NCI-H524 treated with DMSO at 0.1 percent for 48 hours (cell line): Measurements from ENCODE around the gene KIAA1671.
"Not testable (repeated sequence)": the region's sequence is repeated elsewhere in the genome, so short reads cannot be mapped to it uniquely, and the experiment has no call there.

Experiments used
- DNase-seq: peaks from one replicate; lab custom pipeline; 2025; lab: John Stamatoyannopoulos, UW

The KIAA1671 gene

DNA sequence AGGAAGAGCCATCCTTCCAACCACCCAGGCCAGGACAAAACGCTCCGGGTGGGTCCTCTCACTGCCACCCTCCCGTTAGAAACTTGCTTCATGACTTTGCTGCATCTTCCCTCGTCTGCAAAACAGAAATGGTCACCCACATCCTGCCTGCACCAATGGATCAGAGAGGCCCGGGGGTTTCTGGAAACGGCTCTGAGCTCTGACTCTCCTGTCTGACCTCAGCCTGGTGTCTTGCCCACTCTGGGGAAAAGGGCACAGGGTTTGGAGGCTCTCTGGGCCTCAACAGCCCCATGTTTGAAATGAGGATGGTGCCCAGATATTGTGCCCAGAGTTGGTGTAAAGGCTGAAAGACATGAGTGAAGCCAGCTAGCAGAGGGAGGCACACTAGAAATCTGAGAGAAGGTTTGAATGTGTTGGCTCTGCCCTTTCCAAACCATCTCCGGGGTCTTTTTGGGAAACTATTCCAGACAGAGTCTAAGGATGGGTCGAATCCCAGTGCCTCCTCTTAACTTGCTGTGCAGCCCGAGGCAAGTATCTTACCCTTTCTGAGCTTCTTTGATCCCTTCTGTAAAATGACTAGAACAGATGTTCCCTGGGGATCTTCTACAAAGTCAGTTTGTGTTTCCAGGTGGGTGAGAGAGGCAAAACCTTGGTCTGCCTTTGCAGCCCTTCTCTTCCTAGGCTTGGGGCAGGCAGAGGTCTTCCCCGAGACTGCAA, 249.2 kb downstream of the KIAA1671 start:
- no peak for DNase-seq

DNA sequence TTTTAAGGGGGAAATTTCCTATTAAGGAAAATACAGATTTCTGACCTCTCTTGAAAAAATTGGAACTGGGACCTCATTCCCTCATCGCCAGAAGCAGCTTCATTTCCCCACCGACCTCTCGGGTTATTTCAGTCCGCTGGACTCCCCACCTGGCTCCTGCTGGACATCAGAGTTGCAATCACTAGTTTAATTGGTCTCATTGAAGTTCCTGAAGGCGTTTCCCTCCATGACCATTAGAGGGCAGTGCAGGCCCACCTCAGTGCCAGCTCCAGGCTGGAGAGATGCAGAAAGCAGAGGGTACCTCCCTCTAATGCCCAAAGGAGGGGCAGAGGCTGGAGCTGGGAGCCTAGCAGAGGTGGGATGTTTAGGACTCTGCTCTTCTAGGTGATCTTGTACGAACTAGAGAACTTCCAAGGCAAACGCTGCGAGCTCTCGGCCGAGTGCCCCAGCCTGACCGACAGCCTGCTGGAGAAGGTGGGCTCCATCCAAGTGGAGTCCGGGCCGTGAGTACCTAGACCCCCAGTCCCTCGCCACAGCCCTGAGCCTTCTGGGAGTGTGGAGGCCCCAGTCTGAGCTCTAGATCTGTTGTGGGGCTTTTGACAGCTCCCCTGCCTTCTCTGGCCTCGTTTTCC, 249.9 kb downstream of the KIAA1671 start:
- DNase-seq, result peak; percentile 20

DNA sequence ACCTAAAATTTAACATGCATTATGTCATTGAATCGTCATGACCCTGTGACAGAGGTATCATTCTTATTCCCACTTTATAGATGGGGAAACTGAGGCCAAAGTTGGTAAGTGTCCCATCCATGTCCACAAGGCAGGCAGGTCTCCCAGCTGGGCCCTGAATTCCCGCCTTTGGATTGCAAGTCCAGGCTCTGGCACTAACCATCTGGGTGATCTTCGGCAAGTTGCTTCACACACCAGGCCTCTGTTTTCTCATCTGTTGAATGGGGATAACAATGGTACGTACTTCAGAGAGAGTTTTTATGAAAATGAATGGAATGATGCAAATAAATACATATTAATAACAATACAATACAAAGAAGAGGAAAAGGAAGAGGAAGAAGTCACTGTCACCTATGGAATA, 250.6 kb downstream of the KIAA1671 start:
- DNase-seq, result no peak

DNA sequence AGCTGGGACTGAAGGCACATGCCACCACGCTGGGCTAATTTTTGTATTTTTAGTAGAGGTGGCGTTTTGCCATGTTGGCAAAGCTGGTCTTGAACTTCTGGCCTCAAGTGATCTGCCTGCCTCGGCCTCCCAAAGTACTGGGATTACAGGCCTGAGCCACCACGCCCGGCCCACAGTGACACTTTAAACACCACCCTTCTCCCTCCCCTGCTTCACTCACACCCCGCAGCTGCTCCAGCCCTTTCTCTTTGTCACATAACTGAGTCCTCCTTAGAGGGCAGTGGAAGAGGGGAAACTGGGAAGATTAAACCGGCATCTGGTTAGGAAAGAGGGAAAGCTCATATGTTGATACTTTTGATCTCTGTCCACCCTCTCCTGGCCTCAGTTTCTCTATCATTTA, 252.0 kb downstream of the KIAA1671 start:
- DNase-seq, result not testable (repeated sequence)

DNA sequence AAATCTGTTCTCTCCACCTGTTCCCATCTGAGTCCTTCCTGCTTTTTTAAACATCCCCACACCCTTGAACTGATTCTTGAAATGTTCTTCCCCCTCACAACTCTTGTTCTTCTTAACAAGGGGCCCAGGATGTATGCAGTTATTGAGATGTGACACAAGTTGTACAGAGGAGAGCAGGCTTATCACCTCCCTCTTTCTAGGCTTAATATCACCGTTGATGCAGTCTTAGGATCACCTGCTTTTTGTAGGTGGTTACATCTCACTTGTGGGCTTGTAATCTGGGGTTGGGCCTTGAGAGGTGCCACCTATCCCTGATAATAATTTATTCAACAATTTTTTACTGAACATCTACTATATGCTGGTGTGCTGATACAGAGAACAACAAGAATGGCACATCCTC, 253.3 kb downstream of the KIAA1671 start:
- DNase-seq, result no peak

DNA sequence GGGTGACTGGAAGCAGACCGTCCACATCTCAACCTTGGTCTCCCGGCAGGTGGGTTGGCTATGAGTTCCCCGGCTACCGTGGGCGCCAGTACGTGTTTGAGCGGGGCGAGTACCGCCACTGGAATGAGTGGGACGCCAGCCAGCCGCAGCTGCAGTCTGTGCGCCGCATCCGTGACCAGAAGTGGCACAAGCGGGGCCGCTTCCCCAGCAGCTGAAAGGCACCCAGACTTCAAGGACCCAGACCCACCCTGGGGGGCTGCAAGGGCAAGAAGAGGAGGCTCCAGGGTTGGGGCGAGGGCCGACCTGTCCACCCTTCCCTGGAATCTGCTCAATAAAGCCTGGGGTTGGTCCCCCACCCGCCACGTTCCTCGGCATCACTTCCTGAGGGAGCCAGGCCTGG, 254.5 kb downstream of the KIAA1671 start:
- DNase-seq, result no peak

DNA sequence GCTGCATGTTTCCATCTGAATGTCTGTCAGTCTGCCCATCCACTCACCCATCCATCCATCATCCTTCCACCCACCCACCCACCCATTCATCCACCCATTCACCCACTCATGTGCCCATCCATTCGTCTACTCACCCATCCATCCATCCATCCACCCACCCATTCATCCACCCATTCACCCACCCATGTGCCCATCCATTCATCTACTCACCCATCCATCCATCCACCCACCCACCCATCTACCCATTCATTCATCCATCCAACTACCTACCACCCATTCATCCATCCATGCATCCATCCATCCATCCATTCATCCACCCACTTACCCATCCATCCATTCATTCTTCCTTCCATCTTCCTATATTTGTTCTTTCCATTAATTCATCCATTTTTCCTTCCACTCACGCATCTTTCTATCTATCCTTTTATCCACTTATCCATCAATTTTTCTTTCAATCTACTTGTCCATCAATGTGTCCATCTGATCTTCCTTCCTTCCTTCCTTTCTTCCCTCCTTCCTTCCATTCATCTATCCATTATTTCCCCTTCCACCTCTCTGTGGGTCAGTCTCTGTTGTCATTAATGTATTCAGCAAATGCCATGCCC, 255.1 kb downstream of the KIAA1671 start:
- no peak for DNase-seq

DNA sequence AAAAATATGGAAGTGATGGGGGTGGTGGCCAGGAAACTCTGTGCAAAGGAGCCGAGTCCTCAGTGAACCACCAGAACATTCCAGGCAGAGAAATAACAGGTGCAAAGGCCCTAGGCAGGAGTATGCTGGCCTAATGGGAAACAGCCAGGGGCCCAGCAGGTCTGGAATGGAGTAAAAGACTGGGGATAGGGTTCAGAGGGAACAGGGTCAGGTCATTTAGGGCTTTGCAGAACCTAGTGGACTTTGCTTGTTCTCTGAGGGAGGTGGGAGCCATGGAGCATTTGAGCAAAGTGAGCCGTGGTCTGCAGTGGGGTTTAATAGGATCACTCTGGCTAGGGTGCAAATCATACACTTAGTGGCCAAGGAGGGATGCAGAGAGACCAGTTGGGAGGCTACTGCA, 255.8 kb downstream of the KIAA1671 start:
- DNase-seq, result no peak

DNA sequence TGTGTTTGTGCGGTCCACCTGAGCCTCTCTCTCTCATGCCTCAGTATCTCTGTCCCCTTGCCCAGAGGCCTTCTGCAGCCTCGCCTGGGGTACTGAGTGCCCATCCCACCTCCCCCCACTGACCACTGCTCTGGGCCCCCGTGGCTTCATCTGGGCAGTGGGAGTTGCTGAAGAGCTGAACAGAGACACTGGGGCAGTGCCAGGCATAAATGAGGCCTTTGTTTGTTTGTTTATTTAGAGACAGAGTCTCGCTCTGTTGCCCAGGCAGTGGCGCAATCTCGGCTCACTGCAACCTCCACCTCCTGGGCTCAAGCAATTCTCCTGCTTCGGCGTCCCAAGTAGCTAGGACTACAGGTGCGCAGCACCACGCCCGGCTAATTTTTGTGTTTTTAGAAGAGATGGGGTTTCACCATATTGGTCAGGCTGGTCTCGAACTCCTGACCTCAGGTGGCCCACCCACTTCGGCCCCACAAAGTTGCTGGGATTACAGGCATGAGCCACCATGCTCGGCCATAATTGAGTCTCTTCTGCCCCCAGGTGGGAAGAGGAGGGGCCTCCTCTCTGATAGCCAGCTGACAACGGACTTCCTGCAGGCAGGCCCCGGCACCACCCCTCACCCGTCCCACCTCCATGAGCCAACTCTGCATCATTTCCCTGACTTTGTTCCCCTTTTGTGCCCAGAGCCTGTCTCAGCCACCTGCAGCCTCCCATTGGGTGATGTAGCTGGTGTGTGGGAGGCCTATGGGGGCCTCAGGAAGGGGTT, 256.4 kb downstream of the KIAA1671 start:
- no peak for DNase-seq

DNA sequence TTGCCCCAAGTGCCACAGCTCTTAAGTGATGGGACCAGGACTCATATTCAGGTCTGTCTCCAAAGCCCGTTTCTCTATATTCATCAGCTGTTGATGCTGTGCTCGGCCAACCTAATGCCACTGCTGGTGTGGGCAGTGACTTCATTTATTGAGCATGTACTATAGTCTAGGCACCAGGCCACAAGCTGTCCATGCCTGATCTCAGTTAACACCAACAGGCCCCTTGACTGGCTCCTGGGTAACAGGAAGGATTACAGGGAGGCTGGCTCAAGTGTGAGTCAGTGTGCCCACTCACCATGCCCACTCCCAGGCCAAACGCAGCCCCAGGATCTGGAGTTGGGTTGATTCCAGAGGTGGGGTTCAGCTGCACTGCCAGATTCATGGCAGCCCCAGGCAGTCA, 258.3 kb downstream of the KIAA1671 start:
- no peak for DNase-seq

DNA sequence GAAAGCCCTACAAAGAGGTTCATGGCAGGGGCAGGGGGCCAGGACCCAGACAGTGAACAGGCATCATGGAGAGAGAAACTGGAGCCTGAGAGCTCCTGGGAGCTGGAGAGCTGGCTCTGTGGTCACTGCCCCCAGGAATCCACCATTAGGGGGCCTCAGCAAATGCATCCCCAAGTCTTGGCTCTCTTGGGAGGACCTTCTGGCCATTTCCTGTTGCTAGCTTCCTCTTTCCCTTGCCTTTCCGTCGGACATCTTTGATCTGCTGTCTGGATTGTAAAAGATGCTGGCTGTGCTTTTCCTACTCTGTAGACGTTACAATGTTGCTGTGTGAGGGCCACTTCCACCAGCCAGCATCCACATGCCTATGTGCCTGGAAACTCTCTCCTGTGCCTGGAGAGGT, 259.8 kb downstream of the KIAA1671 start:
- no peak for DNase-seq

DNA sequence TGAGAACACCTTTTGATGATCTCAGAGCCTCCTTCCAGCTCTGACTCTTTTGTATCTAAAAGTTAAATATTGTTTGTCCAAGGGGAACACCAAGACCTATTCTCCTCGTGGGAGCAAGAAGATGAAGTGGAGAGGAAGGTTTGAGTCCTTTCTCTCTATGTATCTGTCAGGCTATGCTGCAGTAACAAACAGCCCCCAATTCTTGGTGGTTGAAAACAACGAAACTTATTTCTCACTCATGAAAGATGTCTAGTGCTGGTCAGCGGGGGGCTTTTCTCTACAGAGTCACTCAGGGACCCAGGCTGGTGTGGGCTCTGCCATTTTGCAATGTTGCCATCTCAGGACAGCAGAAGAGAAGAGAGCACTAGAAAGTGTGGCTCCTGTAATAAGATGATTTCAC, 260.7 kb downstream of the KIAA1671 start:
- no peak for DNase-seq

DNA sequence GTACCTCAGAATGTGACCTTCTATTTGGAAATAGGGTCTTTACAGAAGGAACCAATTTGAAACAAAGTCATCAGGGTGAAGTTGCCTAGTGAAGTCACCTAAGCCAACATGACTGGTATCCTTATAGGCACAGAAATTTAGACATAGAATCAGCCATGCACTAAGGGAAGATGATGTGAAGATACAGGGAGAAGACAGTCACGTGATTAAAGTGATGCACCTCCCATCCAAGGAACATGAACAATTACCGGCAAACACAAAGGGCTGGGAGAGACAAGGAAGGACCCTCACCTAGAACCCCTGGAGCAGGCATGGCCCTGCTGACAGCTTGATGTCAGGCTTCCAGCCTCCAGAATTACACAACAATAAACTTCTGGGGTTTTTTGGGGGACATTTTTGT, 263.7 kb downstream of the KIAA1671 start:
- no peak for DNase-seq

DNA sequence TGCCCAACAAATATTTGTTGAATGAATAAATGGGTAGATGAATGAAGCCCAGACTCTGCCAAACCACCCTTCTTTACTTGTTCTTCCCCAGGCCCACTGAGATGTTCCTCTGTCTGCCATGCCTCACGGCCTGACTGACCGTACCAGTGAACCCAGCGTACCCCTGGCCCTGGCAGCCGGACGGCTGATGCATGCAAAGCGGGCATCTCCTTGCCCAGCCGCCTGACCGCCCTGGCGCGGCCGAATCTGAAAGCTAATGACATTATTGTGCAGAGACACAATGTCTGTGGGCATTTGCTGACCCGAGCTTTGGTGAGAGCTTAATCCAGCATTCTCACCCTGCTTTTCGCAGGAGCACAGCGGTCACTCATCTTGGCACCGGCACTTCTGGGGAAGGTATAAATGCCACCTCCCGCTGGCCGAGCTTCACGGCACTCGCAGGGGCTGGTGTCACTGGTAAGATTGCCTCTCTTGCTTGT, 266.7 kb downstream of the KIAA1671 start, which contains the start of gene CRYBB2:
CRYBB2 (plus strand) TSS at position 429 of the 479 bp plus-strand sequence. CDS start 1,791 bp downstream, outside the sequence.
- no peak for DNase-seq

DNA sequence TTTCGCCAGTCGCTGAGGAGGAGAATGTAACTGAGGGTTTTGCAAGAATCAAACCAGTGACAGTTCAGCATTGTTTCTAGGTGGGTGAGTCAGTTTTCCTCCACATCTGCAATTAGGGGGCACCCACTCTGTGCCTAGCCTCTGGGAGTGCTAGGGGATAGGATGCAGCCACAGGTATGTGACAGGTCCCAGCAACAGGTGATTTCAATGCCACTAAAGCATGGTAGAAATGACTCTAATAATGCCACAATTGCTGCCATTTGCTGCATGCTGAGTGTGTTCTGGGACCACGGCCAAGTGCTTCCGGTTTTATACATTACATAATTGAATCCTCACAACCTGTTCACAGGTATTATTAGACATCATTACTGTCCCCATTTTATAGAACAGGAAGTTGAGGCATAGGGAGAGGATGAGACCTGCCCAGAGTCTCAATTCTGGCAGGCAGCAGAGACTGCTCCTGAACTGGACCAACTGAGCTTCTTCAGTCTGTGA, 267.5 kb downstream of the KIAA1671 start:
- no peak for DNase-seq

DNA sequence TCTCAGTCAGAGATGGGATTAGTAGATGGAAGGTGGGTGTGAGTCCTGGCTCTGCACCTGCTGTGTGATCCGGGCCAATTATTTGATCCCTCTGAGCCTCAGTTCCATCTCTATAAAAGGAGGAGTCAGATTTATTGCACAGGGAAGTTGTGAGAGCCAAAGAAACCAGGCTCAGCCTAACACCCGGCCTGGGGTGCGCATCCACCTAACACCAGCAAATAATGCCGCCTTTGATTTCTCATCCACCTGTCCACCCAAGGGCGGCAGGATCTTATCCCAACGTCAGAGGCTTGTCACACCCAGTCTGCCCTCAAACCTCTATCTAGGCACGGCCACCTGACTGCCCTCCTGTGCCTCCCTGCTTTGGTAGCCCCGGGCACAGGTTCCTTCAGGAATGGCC, 269.3 kb downstream of the KIAA1671 start:
- no peak for DNase-seq

DNA sequence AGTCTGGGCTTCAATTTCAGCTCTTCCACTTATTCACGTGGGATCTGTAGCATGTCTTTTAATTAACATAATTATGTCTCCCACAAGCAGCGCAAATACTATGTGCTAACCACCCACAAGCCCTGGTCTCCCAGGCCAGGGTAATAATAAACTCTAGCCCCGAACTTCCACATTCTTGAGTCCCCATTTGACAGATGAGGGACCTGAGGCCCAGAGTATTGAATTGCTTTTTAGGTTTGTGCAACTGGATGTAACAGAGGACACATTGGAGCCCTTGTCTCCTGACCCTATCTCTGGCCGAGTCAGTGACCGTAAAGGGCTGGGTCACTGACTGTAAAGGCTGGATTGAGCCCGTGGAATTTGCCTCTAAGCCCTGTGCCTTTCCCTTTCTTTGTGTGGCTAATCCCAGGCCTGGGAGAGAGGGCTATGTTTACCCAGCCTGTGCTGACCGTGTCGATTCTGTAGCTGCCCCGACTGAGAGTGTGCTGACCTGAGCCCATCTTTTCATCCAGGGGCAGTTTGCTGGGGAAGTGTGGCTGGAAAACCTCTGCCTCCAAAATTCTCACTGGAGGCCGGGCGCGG, 270.8 kb downstream of the KIAA1671 start:
- no peak for DNase-seq

DNA sequence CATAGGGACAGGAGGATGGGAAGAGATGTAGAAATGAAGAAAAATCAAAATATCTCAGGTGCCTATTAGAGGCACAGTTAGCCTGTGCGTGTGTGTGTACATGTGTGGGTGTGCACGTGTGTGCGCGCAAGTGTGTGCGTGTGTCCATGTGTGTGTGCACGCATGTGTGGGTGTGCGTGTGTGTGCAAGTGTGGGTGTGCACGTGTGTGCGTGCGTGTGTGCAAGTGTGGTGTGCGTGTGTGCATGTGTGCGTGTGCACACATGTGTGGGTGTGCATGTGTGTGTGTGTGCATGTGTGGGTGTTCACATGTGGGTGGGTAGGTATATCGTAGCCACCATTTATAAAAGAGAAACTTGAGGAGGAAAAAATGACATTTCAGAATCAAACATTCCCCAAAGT, 276.3 kb downstream of the KIAA1671 start:
- no peak for DNase-seq

DNA sequence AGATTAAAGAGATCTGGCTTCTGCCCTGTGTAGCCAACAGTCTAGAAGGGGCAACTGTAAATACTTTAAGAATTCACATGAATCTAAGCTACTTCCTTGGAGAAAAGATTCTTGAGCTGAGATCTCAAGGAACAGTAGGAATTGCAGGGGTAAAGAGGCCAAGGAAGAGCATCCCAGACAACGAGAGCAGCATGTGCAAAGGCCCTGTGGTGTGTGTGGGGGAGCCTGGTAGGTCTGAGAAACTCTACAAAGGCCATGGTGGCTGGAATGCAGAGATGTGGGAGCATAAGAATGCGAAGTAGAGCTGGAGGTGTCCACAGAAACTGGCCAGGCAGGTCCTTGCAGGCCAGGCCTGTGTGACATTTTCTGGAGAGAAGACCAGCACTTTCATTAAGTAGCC, 278.2 kb downstream of the KIAA1671 start:
- DNase-seq, result not testable (repeated sequence)

DNA sequence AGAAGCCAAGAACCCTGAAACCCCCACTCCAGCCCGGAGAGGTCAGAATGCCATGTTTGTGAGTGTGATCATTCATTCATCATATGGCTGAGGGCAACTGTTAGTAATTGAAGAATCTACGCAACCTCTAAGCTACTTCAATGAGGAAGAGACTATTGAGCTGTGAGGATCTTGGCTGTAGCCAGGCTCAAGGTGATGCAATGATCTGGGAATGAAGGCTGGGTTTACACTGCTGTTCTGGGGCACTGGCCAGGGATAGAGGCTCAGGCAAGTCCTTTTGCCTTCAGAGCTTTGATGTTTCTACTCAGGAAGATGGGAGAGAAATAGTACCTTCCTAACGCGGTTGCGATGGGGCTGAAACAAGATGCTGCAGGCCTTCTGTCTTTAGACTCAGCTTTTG, 279.8 kb downstream of the KIAA1671 start:
- DNase-seq, result no peak

DNA sequence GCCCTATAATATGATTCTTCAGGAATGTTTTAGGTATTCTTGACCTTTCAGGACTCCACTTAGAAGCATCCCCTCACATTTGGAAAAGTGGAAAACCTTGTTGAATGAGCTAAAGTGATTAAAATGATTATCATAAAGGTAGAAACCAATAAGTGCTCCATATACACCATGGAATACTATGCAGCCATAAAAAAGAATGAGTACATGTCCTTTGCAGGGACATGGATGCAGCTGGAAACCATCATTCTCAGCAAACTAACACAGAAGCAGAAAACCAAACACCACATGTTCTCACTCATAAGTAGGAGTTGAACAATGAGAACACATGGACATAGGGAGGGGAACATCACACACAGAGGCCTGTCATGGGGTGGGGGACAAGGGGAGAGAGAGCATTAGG, 281.2 kb downstream of the KIAA1671 start:
- not testable (repeated sequence) for DNase-seq
